ENCODE measurements around the gene ABCG8. TPM values are rescaled to one million over a fixed set of nuclear protein-coding genes. Genes with fewer than 3 reads are reported as not detected.

Gene ABCG8
- total and polyA plus RNA-seq, 2 donors (not counting 3 experiments of a cell fraction or from before 2014, with no cell fraction given), result not detected

GRCh38 chr2:43887176-43887575, 48.4 kb downstream of the ABCG8 start:
- no peak for FAIRE-seq
- intact Hi-C loops (cut with micrococcal nuclease), result no loop called here
- POLR2A ChIA-PET, result no interaction called here
- H3K4me2 ChIP-seq (ENCODE audit: insufficient read depth, low read length), result no peak overlapping the region
- no peak overlapping the region for H3K9ac ChIP-seq (replicated peaks; ENCODE audit: extremely low read depth, insufficient read depth, low read length)
- TF ChIP-seq POLR2A (IDR thresholded peaks at IDR 0.05; ENCODE audit: low read depth, low read length) (no peak), MAX (IDR thresholded peaks at IDR 0.05; ENCODE audit: insufficient read depth, insufficient read length) (no peak)
- no TSS peak for BruUV-seq (replicated peaks)
- DNase-seq (ENCODE audit: low read depth, low spot score), result no peak
- no peak overlapping the region for H3K4me3 ChIP-seq (replicated peaks in 1 of 3; ENCODE audit: insufficient read depth in 1 of 3, low read depth in 1 of 3, low read length in 3 of 3)
- H3K79me2 ChIP-seq (ENCODE audit: control insufficient read depth, insufficient read depth, low read length), result no peaks in the 10 kb centered on the region
- H3K9me1 ChIP-seq (replicated peaks; ENCODE audit: control insufficient read depth, extremely low read depth, insufficient read depth, low read length), result no peaks in the 10 kb centered on the region
- no peaks in the 10 kb centered on the region for H3K4me1 ChIP-seq (ENCODE audit: control insufficient read depth, extremely low read depth, insufficient read depth, low read length)
- dilution Hi-C loops (cut with MboI; ENCODE audit: extremely low pct_ligation_motif_present, low sequenced_read_pairs), result no loop called here
- H3K27ac ChIP-seq (ENCODE audit: insufficient read depth, low read depth, low read length), result no peak overlapping the region
- H2AFZ ChIP-seq (ENCODE audit: low read depth, low read length), result no peak overlapping the region
- H3K27me3 ChIP-seq (ENCODE audit: control insufficient read depth in 2 of 2, insufficient read depth in 2 of 2, low read length in 2 of 2), result no peaks in the 10 kb centered on the region
- no peaks in the 10 kb centered on the region for H4K20me1 ChIP-seq (replicated peaks; ENCODE audit: control insufficient read depth, extremely low read depth, insufficient read depth, low read length)
- peaks cover 8 to 19% of the 10 kb centered on the region in 2 experiments for H3K36me3 ChIP-seq (ENCODE audit: control insufficient read depth in 2 of 2, extremely low read depth in 1 of 2, insufficient read depth in 2 of 2, low read length in 2 of 2)
- CTCF ChIA-PET, result interaction anchor here (0.9 to 1.4 kb wide), 2 partner anchors 45 to 278 kb away, joined by 3 read pairs; no protein-coding TSS in a partner anchor
- no peaks in the 10 kb centered on the region for H3K9me3 ChIP-seq (replicated peaks; ENCODE audit: control insufficient read depth, insufficient read depth, low read length)

GRCh38 chr2:43889416-43889815, 50.6 kb downstream of the ABCG8 start:
- no peaks in the 10 kb centered on the region for H4K20me1 ChIP-seq (replicated peaks; ENCODE audit: control insufficient read depth, extremely low read depth, insufficient read depth, low read length)

More at GRCh38 chr2:43889416-43889815, 50.6 kb downstream of the ABCG8 start:
- H3K9me1 ChIP-seq (replicated peaks; ENCODE audit: control insufficient read depth, extremely low read depth, insufficient read depth, low read length), result no peaks in the 10 kb centered on the region
- H3K79me2 ChIP-seq (ENCODE audit: control insufficient read depth, insufficient read depth, low read length), result no peaks in the 10 kb centered on the region
- H3K4me2 ChIP-seq (ENCODE audit: insufficient read depth, low read length), result no peak overlapping the region
- H3K27me3 ChIP-seq (ENCODE audit: control insufficient read depth in 2 of 2, insufficient read depth in 2 of 2, low read length in 2 of 2), result no peaks in the 10 kb centered on the region
- H3K27ac ChIP-seq (ENCODE audit: insufficient read depth, low read depth, low read length), result no peak overlapping the region
- POLR2A ChIA-PET, result no interaction called here
- no peak overlapping the region for H3K9ac ChIP-seq (replicated peaks; ENCODE audit: extremely low read depth, insufficient read depth, low read length)
- intact Hi-C loops (cut with micrococcal nuclease) (no loop called here), dilution Hi-C loops (cut with MboI; ENCODE audit: extremely low pct_ligation_motif_present, low sequenced_read_pairs) (no loop called here)
- no peak overlapping the region for H2AFZ ChIP-seq (ENCODE audit: low read depth, low read length)
- CTCF ChIA-PET, result no interaction called here
- FAIRE-seq (no peak), DNase-seq (ENCODE audit: low read depth, low spot score) (no peak)
- no TSS peak for BruUV-seq (replicated peaks)
- TF ChIP-seq EZH2 (IDR thresholded peaks at IDR 0.05; ENCODE audit: borderline replicate concordance, low read depth, low read length, severe bottlenecking) (no peak), FOS (IDR thresholded peaks at IDR 0.05; ENCODE audit: borderline replicate concordance, insufficient read depth, low read length) (no peak), GATA2 (IDR thresholded peaks at IDR 0.05; ENCODE audit: insufficient read depth, insufficient read length, low read depth, low read length) (no peak)
- no peaks in the 10 kb centered on the region for H3K4me1 ChIP-seq (ENCODE audit: control insufficient read depth, extremely low read depth, insufficient read depth, low read length)
- H3K4me3 ChIP-seq (replicated peaks in 1 of 3; ENCODE audit: insufficient read depth in 1 of 3, low read depth in 1 of 3, low read length in 3 of 3), result no peak overlapping the region
- H3K36me3 ChIP-seq (ENCODE audit: control insufficient read depth in 2 of 2, extremely low read depth in 1 of 2, insufficient read depth in 2 of 2, low read length in 2 of 2), result peaks cover 13 to 26% of the 10 kb centered on the region in 2 experiments
- no peaks in the 10 kb centered on the region for H3K9me3 ChIP-seq (replicated peaks; ENCODE audit: control insufficient read depth, insufficient read depth, low read length)
